HL-60 (cell line): ENCODE data around the gene L3MBTL4.

Experiments used
- CTCF ChIP-seq: IDR thresholded peaks from one replicate; pipeline ENCODE4 v1.5.1; 2011; ENCODE audit warnings: low read length, control low read depth, inconsistent platforms; ENCODE audit not compliant: insufficient read depth
- POLR2AphosphoS5 ChIP-seq: IDR thresholded peaks from 2 replicates; pipeline ENCODE4 v1.6.1; 2012; ENCODE audit warnings: low read depth

DNA sequence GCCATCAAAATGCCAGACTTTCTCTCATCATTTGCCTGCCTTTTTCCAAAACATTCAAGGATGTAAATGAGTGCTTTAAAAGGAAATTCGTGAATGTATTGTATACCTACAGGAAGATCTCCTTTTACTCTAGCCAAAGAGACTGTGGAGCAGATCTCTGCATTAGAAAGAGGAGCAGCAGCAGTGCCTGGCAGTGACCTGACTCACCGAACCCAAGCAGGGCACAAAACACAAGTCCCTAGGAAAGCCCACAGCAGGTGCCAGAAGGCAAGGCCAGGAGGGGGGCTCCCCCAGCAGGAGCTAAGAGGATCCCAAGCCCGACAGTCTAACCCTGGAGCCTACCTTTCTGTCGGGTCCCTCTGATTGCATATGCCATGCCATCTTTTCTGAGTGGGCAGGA is 47.9 kb downstream of the L3MBTL4 start:
- no peak for TF ChIP-seq CTCF
- TF ChIP-seq POLR2AphosphoS5: no peak
